ENCODE measurements around the gene GJA4. TPM values are rescaled to one million over a fixed set of nuclear protein-coding genes. Genes with fewer than 3 reads are reported as not detected.
"Not testable (repeated sequence)": the region's sequence is repeated elsewhere in the genome, so short reads cannot be mapped to it uniquely, and the experiment has no call there.

The GJA4 gene
- total and polyA plus RNA-seq, 2 donors, result 15.6 to 33.6 TPM

- no peak overlapping the region for H3K4me3 ChIP-seq (ENCODE audit: low read depth, low read length)
- H3K27ac ChIP-seq (ENCODE audit: low read depth), result no peak overlapping the region
- WGBS, result 62% methylated on average over 4 of the region's 4 CpGs
- no peak for DNase-seq (ENCODE audit: extremely low spot score)
- H3K4me1 ChIP-seq (ENCODE audit: insufficient read depth), result no peaks in the 10 kb centered on the region
- no peaks in the 10 kb centered on the region for H3K36me3 ChIP-seq (ENCODE audit: insufficient read depth)
Observed at GRCh38 chr1:34758751-34759150, 34.0 kb upstream of the GJA4 start.

GRCh38 chr1:34759503-34760357 lies 33.1 kb upstream of the GJA4 start, which contains the start of gene GJB4:
GJB4 (plus strand) TSS chr1:34759740; CDS start chr1:34761255, 1,515 bp downstream.
- 53% methylated on average over 10 of the region's 10 CpGs for WGBS
- H3K4me1 ChIP-seq (ENCODE audit: insufficient read depth), result no peaks in the 10 kb centered on the region
- no peak within 1 kb of the TSS for H3K27ac ChIP-seq (ENCODE audit: low read depth)
- H3K4me3 ChIP-seq (ENCODE audit: low read depth, low read length), result no peak within 1 kb of the TSS
- no peak for DNase-seq (ENCODE audit: extremely low spot score)
- H3K36me3 ChIP-seq (ENCODE audit: insufficient read depth), result no peaks in the 10 kb centered on the region

GRCh38 chr1:34761176-34761761 lies 31.5 kb upstream of the GJA4 start:
- DNase-seq (ENCODE audit: extremely low spot score), result no peak
- no peaks in the 10 kb centered on the region for H3K4me1 ChIP-seq (ENCODE audit: insufficient read depth)
- H3K36me3 ChIP-seq (ENCODE audit: insufficient read depth), result no peaks in the 10 kb centered on the region
- H3K27ac ChIP-seq (ENCODE audit: low read depth), result no peak overlapping the region
- WGBS, result 93% methylated on average over 33 of the region's 33 CpGs
- no peak overlapping the region for H3K4me3 ChIP-seq (ENCODE audit: low read depth, low read length)

- Histone ChIP-seq H3K36me3 (ENCODE audit: insufficient read depth) (no peaks in the 10 kb centered on the region), H3K4me1 (ENCODE audit: insufficient read depth) (no peaks in the 10 kb centered on the region), H3K4me3 (ENCODE audit: low read depth, low read length) (no peak overlapping the region), H3K27ac (ENCODE audit: low read depth) (no peak overlapping the region)
- no peak for DNase-seq (ENCODE audit: extremely low spot score)
- WGBS, result 87% methylated on average over 13 of the region's 13 CpGs
Observed at GRCh38 chr1:34761776-34762307, 31.0 kb upstream of the GJA4 start.

GRCh38 chr1:34762474-34763141 lies 30.2 kb upstream of the GJA4 start:
- Histone ChIP-seq H3K27ac (ENCODE audit: low read depth) (no peak overlapping the region), H3K4me3 (ENCODE audit: low read depth, low read length) (no peak overlapping the region), H3K36me3 (ENCODE audit: insufficient read depth) (no peaks in the 10 kb centered on the region), H3K4me1 (ENCODE audit: insufficient read depth) (no peaks in the 10 kb centered on the region)
- WGBS, result 66% methylated on average over 7 of the region's 7 CpGs
- no peak for DNase-seq (ENCODE audit: extremely low spot score)

- Histone ChIP-seq H3K4me1 (ENCODE audit: insufficient read depth) (no peaks in the 10 kb centered on the region), H3K36me3 (ENCODE audit: insufficient read depth) (no peaks in the 10 kb centered on the region), H3K27ac (ENCODE audit: low read depth) (no peak overlapping the region), H3K4me3 (ENCODE audit: low read depth, low read length) (no peak overlapping the region)
- WGBS, result 44% methylated on average over 8 of the region's 8 CpGs
- DNase-seq (ENCODE audit: extremely low spot score), result no peak
Observed at GRCh38 chr1:34763142-34763781, 29.5 kb upstream of the GJA4 start.

- no peak overlapping the region for H3K4me3 ChIP-seq (ENCODE audit: low read depth, low read length)
- H3K27ac ChIP-seq (ENCODE audit: low read depth), result no peak overlapping the region
- no peaks in the 10 kb centered on the region for H3K36me3 ChIP-seq (ENCODE audit: insufficient read depth)
- DNase-seq (ENCODE audit: extremely low spot score), result no peak
- no peaks in the 10 kb centered on the region for H3K4me1 ChIP-seq (ENCODE audit: insufficient read depth)
- 78% methylated on average over 3 of the region's 3 CpGs for WGBS
Observed at GRCh38 chr1:34768856-34769255, 23.9 kb upstream of the GJA4 start.

GRCh38 chr1:34770891-34771504 lies 21.8 kb upstream of the GJA4 start:
- DNase-seq (ENCODE audit: extremely low spot score), result no peak
- Histone ChIP-seq H3K4me3 (ENCODE audit: low read depth, low read length) (no peak overlapping the region), H3K4me1 (ENCODE audit: insufficient read depth) (no peaks in the 10 kb centered on the region), H3K27ac (ENCODE audit: low read depth) (no peak overlapping the region), H3K36me3 (ENCODE audit: insufficient read depth) (no peaks in the 10 kb centered on the region)
- 78% methylated on average over 5 of the region's 5 CpGs for WGBS

- H3K27ac ChIP-seq (ENCODE audit: low read depth), result no peak overlapping the region
- no peaks in the 10 kb centered on the region for H3K36me3 ChIP-seq (ENCODE audit: insufficient read depth)
- 83% methylated on average over 16 of the region's 16 CpGs for WGBS
- no peak for DNase-seq (ENCODE audit: extremely low spot score)
- no peaks in the 10 kb centered on the region for H3K4me1 ChIP-seq (ENCODE audit: insufficient read depth)
- no peak overlapping the region for H3K4me3 ChIP-seq (ENCODE audit: low read depth, low read length)
Observed at GRCh38 chr1:34771573-34772371, 21.0 kb upstream of the GJA4 start.

GRCh38 chr1:34773114-34773513 lies 19.7 kb upstream of the GJA4 start:
- WGBS, result 83% methylated on average over 4 of the region's 4 CpGs
- not testable (repeated sequence) for H3K27ac ChIP-seq (ENCODE audit: low read depth); DNase-seq (ENCODE audit: extremely low spot score); H3K36me3 ChIP-seq (ENCODE audit: insufficient read depth); H3K4me3 ChIP-seq (ENCODE audit: low read depth, low read length); H3K4me1 ChIP-seq (ENCODE audit: insufficient read depth)

- no peak for DNase-seq (ENCODE audit: extremely low spot score)
- WGBS, result 53% methylated on average over 8 of the region's 8 CpGs
Observed at GRCh38 chr1:34774957-34775356, 17.8 kb upstream of the GJA4 start.

GRCh38 chr1:34776911-34777310 lies 15.9 kb upstream of the GJA4 start:
- 60% methylated on average over 3 of the region's 3 CpGs for WGBS
- Histone ChIP-seq H3K4me1 (ENCODE audit: insufficient read depth) (no peaks in the 10 kb centered on the region), H3K36me3 (ENCODE audit: insufficient read depth) (no peaks in the 10 kb centered on the region), H3K4me3 (ENCODE audit: low read depth, low read length) (no peak overlapping the region), H3K27ac (ENCODE audit: low read depth) (no peak overlapping the region)
- no peak for DNase-seq (ENCODE audit: extremely low spot score)

More at GRCh38 chr1:34774957-34775356, 17.8 kb upstream of the GJA4 start:
- Histone ChIP-seq H3K36me3 (ENCODE audit: insufficient read depth) (no peaks in the 10 kb centered on the region), H3K4me1 (ENCODE audit: insufficient read depth) (no peaks in the 10 kb centered on the region), H3K27ac (ENCODE audit: low read depth) (no peak overlapping the region), H3K4me3 (ENCODE audit: low read depth, low read length) (no peak overlapping the region)
